Dedifferentiated amniotic fluid mesenchymal stem cell (primary cell): ENCODE measurements around the gene CEP43.

ENCODE experiments used
- DNase-seq: peaks from one replicate; pipeline ENCODE4 v3.0.0-alpha.2; 2016; ENCODE audit errors: extremely low spot score

The CEP43 gene

DNA sequence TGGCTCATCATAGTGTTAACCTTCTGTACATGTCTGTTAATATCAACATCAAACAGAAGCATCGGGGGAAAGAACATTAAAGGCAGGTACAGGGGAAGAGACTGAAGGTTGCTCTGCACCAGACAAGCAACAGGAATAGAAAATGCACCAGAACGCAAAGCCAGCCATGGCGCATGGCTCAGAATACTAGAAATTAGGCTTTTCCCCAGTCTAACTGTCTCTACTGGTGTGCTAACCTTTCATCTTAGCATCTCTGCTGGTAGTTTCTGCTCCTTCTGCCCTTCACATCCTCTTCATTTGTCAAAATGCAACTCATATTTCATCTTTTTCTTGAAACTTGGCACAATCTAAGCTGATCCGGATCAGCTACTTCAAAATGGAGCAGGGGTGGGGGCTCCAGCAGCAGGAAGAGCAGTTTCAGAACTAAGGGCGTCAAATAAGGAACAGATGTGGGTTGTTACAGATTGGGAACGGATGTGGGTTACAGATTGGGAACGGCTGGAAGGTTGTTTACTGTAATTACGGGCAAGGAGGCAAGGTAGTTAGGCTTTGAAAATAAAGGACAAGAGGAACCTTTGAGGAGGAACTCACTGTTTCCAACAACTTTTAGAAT lies 29.7 kb upstream of the CEP43 start:
- no peak for DNase-seq

- DNase-seq = no peak
These were observed 29.1 kb upstream of the CEP43 start for GRCh38 chr6:166970091-166970490.

DNA sequence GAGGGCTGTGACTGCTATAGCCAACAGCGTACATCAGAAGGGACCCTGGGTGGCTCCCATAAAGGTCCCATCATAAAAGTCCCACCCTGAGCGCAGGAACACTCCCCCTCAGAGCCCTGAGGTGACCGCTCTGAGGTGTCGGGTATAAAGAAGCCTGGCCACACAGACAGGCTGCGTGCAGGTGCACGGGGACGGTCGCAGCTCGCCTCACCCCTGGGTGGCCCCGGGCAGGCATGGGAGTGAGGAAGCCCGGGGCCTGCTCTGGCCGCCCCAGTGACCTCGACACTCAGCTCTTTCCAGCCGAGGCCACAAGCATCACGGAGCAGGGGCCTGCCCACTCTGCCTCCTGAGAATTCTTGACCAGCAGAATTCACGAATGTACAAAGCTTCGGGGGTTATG lies 28.4 kb upstream of the CEP43 start:
- no peak for DNase-seq

GRCh38 chr6:166971271-166971670 lies 27.9 kb upstream of the CEP43 start:
- no peak for DNase-seq

DNA sequence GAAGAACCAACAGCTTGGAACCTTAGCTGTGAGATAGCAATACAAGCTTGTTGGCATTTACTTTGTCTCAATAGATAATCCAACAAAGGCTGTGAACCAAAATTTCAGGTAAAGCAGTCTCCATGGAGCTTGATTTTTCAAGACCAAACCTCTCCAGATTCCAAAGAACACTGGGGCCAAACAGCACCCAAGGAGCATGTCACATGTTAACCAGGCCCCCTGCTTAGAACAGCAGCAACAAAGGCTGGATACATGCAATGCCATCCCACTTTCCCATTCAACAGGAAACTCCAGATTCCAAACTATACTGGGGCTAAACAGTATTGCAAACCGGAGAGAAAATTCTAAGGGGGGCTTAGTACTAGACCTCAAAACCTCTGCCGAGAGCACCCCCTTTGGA lies 27.1 kb upstream of the CEP43 start:
- no peak for DNase-seq

DNA sequence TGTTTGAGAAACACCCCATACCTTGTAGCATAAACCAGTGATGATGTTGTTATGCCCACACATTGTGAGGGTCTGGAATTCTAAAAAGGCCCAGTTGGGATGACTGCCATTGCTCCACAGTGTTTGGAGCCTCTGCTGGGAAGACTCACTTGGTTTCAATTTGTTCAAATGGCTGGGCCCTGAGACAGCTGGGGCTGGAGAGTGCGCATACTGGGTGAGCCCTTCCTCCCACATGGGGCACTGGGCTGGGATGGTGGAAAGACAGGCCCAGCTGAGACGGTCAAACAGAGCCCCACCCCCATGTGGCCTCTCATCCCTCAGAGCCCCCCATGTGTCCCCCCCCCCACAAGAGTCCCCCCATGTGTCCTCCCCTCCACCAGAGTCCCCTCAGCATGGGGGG lies 22.6 kb upstream of the CEP43 start:
- DNase-seq = no peak

- no peak for DNase-seq
These were observed 21.3 kb upstream of the CEP43 start for GRCh38 chr6:166977621-166978525.

GRCh38 chr6:166980738-166981137 lies 18.5 kb upstream of the CEP43 start:
- DNase-seq = no peak

DNA sequence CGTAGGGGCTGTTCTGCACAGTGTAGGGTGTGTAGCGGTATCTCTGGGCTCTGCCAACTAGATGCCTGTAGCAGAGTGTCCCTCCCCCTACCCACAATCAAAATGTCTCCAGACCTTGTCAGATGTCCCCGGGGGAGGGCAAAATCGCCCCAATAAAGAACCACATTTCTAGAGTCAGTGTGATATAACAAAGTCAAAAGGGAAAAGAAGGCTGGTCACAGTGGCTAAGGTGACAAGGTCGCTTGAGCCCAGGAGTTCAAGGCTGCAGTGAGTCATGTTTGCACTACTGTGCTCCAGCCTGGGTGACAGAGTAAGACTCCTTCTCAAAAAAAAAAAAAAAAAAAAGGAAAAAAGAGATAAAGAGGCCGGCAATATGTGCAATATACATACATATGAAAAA lies 11.7 kb upstream of the CEP43 start:
- no peak for DNase-seq

- DNase-seq = no peak
These were observed 11.3 kb upstream of the CEP43 start for GRCh38 chr6:166987930-166988329.

- no peak for DNase-seq
These were observed 10.5 kb upstream of the CEP43 start for GRCh38 chr6:166988674-166989201.

GRCh38 chr6:166989427-166990032 lies 9.7 kb upstream of the CEP43 start:
- no peak for DNase-seq

DNA sequence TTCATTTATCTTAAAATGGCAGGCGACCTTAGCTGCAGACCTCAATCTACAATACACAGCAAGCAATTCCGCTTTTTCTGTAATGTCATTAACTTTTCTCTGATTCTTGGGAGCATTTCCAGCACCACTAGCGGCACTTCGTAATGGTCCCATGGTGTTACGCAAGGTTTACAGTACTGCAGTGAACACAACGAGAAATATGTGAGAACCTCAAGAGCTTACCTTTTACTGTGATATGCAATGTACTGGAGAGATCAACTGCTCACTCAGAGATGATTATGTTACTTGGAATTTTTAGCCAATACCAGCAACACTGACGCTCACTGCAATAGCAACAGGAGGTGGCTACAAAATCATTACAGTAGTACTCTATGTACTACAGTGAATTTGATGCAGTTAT lies 2.8 kb upstream of the CEP43 start:
- DNase-seq = no peak

DNA sequence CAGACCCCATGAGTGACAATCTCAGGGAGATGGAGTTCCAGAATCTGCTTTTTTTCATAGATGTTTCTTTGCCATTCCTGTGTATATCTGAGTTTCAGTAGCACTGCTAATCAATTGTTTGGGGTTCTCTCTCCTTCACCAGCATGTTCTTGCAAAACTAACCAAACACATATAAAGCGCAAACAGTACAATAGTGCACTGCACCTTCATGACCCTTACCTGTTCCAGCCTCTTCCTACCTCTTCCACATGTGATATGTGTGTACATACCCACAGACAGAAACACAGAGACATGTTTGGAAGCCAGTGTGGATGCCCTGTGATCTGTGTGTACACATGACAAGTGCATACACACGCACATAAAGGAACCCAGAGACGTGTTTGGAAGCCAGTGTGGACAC lies 1.8 kb upstream of the CEP43 start:
- DNase-seq = no peak

DNA sequence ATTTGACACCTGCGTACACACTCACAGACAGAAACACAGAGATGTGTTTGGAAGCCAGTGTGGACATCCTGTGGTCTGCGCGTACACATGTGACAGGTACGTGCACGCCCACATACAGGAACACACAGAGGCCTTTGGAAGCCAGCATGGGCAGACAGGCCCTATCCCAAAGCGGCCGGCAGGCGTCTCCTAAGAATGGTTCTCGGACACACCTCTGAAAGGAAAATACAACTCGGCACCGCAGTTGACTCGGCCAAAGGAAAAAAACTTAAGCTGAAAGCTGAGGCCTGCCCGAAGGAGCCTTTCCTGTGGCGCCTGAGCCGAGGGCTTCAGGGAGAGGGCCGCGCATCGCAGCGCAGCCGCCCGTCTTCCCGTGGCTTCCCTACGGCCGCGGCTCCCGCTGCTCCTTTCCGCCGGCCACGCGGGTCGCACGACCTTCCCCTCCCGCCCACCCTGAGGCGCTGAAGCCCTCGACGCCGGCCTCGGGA lies 1.4 kb upstream of the CEP43 start:
- DNase-seq = peak; percentile 53

DNA sequence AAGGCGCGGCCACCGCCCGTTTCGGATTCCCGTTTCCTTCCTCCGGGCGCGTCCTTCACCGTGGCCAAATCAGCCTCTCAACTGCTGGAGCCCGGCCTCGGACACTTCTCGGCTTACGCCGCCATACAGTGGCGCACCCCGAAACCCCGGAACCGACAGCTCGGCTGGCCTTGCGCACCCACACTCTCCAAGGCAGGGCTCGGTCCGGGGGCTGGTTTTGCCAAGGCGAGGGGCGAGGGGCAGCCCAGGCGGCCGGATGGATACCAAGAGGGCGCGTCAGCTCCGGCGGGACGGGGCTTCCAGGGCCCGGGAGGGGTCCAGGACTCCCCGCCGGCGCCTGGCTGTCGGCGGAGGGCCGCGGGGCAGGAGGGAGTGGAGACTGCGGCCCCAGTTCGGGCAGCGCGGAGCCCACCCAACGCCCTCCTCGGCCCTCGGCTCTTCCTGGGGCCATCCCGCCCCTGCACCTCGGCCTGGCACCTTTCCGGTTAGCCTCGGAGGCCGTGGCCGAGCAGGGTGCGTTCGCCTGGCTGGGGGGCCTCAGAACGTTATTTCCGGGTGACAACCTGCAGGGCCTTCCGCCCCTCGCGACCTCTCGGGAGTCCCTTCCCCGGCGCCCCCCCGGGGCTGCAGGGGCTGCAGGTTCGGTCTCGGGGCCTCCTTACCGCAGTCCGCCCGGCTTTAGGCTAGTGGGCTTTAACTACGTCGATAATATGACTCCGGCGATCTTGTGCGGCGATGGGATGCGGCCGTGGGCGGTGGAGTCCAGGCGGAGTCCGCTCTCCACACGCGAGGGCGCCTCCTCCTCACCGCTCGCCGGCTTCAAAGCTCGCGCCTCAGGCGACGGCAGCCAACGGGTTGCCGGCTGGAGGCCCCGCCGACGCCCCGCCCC lies 697 bp upstream of the CEP43 start:
- DNase-seq = no peak

DNA sequence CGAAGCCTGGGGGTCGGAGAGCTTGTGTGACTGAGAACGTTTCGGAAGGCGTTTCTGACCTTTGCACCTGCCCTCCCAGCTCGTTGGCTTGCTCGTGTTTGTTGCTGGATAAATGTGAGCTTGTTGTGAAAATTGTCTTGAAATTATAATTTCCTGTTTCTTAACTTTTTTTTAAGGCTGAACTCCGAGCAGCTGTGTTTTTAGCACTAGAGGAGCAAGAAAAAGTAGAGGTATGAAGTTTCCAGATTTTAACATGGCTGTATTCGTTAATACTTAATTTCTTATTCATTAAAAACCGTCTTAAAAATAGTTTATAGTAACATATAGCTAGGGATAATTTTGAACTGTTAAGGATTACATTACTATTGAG lies 672 bp downstream of the CEP43 start:
- DNase-seq = no peak

- no peak for DNase-seq
These were observed 1.6 kb downstream of the CEP43 start for GRCh38 chr6:167000759-167001158.

GRCh38 chr6:167005350-167006159 lies 6.4 kb downstream of the CEP43 start:
- DNase-seq = no peak

DNA sequence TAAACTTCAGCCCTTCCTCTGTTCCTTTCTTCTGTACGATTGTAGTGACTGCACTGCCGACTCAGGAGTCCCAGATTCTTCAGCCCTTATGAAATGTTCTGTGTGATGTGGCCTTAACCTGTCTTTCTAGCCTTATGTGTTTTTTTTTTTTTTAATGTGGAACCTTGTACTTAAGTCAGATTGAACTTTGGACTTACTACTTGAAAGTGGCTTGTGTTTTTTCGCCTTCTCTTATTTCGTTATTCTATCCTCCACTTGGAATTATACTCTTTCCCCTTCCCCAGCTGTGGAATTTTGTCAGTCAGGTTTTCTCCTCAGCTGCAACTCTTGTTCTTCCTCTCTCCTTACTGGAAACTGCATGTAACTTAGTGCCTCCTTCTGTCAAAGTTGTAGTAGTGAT lies 8.8 kb downstream of the CEP43 start:
- no peak for DNase-seq

DNA sequence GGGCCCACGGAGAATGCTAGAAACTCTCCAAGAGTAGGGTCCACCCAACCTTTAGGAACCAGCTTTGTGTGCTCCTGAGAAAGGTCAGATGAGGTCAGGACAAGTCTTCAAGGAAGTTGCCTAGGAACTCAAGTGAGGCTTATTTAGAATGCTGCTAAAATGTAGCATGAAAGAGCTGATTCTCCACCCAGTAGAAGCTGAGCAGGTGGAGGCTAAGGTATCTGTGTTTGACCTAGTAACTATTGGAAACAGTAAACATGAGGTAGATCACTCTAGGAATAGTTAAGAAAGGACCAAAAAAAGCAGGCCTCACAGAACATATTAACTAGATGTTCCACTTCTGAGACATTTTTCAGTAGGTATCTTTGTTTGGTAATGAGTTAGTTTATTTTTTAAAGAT lies 13.9 kb downstream of the CEP43 start:
- DNase-seq = no peak
